GM21367 (cell line): ENCODE measurements around the gene KIAA1671.

Experiments
- ATAC-seq: cut with Tn5 transposase; IDR thresholded peaks from one replicate; pipeline ENCODE4 v1.9.1; 2021; ENCODE audit not compliant: unreplicated experiment

The KIAA1671 gene

GRCh38 chr22:24950272-24950902 is 2.1 kb upstream of the KIAA1671 start:
- ATAC-seq = no peak

- ATAC-seq = no peak
Measured at GRCh38 chr22:24952837-24953383, 394 bp downstream of the KIAA1671 start.

DNA sequence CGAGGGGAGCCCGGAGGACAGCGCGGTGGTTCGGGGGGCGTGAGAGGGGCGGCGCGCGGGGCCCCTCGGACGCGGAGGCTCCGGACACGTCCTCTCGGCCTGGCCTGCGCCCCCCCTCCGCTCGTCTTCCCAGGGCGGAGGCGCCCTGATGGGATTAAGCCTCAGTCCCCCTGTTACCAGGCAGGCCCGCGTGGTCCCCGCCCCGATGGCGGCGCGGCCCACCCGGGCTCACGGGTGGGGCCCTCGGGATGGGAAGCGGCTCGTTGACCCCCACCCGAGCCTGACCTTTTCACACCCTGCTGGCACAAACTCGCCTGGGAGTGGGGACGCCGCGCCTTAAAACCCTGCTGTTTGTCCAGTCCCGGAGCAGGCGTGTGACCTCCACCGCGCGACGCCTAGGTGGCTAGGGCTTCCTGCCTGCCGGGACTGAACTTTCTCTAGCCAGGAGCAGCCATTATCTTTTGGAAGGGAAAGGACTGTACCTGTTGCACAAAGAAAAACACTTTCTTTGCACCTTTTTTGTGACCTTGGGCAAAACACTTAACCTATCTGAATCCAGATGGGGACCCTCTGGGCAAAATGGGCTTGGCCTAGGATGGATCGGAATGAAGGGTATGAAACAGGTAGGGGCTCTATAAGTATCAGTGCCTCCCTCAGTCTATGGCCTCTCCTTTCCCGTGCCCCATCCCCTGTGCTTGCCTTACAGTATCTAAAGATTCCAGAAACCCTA is 1.0 kb downstream of the KIAA1671 start:
- ATAC-seq = no peak

- no peak for ATAC-seq
Measured at GRCh38 chr22:24954114-24954463, 1.6 kb downstream of the KIAA1671 start.

GRCh38 chr22:24954856-24955255 is 2.3 kb downstream of the KIAA1671 start:
- no peak for ATAC-seq

GRCh38 chr22:24957043-24957442 is 4.5 kb downstream of the KIAA1671 start:
- no peak for ATAC-seq

- ATAC-seq = no peak
Measured at GRCh38 chr22:24961217-24961844, 8.8 kb downstream of the KIAA1671 start.

GRCh38 chr22:24962094-24962493 is 9.6 kb downstream of the KIAA1671 start:
- no peak for ATAC-seq

- no peak for ATAC-seq
Measured at GRCh38 chr22:24962835-24963234, 10.3 kb downstream of the KIAA1671 start.

- no peak for ATAC-seq
Measured at GRCh38 chr22:24964441-24964840, 11.9 kb downstream of the KIAA1671 start.

DNA sequence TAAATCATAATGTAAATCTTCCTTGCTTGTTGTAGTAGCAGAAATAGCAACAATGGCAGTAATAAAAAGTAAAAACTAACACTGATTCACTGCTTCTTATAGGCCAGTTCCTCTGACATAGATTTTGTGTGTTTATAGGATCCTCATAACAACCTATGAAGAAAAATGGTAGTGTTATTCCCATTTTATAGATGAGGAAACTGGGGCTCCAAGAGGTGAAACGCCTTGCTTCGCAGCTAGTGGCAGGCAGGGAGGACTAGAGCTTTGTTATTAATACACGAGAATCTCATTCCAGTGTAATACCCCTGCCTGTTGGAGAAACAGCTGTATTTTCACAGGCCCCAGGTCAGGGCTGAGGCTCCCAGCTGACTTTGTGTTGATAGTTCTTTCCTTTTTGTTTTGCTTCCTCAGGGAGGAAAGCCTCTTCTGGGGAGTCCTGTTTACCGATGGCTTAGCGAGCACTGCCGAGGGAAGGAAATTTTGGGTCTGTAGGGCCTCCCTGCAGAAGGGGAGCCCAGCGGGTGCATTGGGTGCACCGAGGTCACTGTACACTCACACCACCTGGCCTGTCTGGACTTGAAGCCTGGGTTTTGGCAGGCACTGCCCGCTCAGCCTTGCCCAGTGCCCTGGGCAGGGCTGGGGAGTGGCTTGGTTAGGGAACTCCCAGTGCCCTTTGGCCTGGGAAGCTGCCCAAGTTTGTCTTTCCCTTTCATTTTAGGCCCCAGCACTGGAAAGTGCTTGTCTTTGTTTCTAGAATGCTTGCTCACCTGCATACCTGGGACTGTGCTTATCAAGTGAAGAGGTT is 13.5 kb downstream of the KIAA1671 start:
- ATAC-seq = no peak

DNA sequence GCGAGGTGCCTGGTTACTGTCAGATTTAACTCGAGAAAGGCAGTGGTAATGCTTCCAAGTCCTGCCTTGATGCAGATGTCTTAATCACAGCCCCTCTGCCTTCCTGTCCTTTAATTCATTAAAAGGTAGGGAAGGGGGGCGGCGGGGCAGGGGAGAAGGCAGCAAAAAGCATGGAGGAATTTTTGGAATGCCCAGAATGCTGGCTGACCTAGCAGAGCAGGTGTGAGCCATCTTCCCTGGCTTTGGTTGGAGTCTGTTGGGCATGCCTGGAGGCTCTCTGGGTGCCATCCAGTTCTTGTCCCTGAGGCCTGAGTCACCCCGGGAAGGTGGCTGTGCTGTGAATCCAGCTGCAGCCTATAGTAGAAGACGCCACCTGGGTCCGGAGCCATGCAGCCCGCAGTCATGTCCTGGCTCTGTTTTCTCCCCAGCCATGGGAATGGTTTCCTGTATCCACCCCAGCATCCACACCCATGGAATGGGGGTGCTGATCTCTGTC is 15.6 kb downstream of the KIAA1671 start:
- ATAC-seq = no peak

DNA sequence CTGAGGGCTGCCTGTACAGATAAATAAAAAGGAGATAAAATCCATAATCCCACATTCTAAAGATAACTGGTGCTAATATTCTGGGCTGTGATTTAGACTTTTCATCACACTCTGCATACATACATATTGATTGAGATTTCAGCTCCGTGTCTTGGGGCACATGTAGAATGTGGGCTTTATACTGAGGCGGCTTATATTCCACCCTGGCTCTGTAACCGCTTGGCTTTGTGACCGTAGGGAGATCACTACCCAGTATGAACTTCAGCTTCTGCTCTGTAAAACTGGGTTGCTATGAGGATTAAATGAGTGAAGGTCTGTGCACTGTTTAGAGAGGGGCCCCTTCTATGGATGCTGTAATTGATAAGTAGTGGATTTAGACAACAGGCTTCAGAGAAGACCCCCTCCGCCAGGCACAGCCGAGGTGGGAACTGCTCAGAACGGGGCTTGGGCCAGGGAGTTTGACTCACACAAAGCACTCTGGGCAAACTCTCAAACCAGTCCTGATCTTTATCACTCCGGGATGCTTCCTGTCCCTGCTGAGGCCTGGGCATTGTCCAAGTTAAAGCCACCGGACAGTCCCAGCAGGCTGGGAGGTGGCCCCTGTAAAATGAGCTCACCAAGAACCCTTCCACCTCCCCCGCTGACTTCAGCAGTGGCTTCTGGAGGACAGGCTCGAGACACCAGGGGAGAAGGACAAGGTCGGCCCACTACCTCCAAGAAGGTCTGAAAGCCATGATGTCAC is 17.2 kb downstream of the KIAA1671 start:
- no peak for ATAC-seq

DNA sequence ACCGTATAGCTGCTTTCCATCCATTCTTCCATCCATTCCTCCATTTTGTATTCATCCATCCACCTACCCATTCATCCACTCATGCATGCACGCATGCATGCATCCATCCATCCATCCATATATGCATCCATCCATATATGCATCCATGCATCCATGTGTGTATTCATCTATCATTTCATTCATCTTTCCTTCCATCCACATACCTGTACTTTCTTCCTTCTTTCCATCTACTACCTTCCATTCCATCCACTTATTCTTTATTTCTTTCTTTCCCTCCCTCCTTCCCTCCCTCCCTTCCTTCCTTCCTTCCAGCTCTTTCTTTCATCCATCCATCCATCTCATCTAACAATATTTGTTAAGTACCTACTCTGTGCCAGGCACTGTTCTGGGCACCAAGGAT is 19.9 kb downstream of the KIAA1671 start:
- no peak for ATAC-seq

- no peak for ATAC-seq
Measured at GRCh38 chr22:24973872-24974271, 21.4 kb downstream of the KIAA1671 start.

DNA sequence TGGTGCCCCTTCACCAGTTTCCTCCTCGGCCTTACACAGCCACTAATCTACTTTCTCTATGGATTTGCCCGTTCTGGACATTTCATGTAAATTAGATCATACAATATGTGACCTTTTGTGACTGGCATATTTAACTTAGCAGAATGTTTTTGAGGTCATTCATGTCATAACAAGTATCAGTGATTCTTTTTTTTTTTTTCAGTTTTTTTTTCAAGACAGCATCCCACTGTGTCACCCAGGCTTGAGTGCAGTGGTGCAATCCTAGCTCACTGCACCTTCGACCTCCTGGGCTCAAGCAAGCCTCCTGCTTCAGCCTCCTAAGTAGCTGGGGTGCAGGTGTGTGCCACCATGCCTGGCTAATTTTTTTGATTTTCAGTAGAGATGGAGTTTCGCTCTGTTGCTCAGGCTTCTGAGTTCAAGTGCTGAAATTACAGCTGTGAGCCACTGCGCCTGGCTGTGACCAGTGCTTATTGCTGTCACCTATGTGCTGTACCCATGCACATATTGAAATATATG is 22.7 kb downstream of the KIAA1671 start:
- ATAC-seq = no peak

GRCh38 chr22:24975813-24976341 is 23.4 kb downstream of the KIAA1671 start:
- no peak for ATAC-seq

GRCh38 chr22:24976442-24977218 is 24.1 kb downstream of the KIAA1671 start:
- ATAC-seq = no peak
